ENCODE results near the gene MTUS2.

MTUS2 gene

DNA sequence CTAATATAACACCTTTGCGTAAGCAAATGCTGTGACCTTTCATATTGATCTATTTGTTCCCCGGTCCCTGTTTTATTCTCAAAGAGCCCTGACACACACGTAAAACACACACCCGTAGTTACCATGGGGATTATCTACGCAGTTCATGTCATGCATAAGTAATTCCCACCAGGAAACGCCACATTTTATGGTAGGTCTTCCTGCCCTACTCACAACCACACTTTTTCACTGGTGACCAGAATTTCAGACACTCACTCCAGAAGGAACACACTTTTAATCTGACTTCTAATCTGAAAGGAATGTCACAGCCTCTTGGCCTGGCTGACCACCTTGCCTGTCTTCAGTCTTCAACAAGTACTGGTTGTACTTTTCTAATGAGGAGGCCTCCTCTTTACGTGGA is 728.6 kb downstream of the MTUS2 start:
- no peak for DNase-seq (ENCODE audit: low spot score)

GRCh38 chr13:29550430-29550988 is 730.4 kb downstream of the MTUS2 start:
- DNase-seq (ENCODE audit: low spot score) = no peak

DNA sequence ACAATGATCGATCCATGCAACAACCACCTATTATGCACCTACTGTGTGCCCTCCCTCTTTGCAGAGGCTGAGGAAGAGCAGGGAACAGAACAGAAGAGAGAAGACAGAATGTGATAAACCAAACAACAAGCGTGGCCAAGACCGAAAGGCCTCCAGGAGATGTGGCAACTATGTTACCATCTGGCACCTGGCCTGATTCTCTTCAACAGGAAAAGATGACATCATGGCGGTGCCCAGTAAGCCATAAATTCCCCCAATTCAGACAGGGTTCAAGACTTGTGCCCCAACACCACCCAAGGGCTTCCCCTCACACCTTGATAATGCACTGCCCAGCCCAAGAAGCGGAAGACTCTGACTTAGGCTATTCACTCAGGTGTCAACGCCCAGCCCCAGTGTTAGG is 731.1 kb downstream of the MTUS2 start:
- no peak for DNase-seq (ENCODE audit: low spot score)

Measured in CD4-positive, alpha-beta T cell treated with Interleukin-2 at 100 ng/mL for 4 hours (primary cell).